T follicular helper cell (primary cell): ENCODE results near the gene KLF11.

Experiments
- DNase-seq: peaks from one replicate; pipeline ENCODE4 v3.0.0-alpha.2; 2020; ENCODE audit warnings: low read depth

KLF11 gene

DNA sequence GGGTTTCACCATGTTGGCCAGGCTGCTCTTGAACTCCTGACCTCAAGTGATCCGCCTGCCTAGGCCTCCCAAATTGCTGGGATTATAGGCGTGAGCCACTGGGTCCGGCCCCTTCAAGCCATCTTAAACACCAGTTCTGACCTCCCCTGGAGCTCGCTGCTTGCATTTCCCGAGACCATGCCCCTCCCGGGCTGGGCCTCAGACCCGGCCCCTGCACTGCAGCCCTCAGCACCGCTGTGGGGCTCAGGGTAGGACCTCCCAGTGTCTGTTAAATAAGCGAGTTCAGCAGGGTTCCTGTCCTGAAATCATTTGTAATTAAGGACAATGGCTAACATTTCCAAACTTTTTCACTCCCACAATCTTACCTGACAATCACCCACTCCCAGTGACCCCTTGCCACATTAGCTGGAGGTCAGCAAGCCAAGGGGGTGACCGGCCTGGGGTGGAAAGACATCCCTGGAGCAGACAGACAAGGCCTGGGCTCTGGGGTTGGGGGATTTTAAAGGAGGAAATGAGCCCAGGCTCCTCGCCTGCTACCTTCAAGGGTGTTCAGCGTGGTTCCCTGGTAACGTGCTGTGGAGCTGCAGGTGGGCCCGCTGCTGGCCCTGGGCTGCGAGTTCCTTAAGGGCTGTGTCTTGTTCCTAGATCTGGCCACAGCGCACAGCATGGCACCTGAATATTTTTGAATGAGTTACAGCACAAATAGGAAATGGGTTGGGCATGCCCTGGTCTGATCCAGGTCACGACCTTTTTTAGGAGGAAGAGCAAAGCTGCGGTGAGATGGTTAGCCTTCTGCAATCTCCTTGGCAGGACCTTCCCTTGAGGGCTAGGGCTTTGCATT lies 21.8 kb downstream of the KLF11 start:
- DNase-seq = no peak

GRCh38 chr2:10065773-10066055 lies 22.4 kb downstream of the KLF11 start:
- DNase-seq = no peak

DNA sequence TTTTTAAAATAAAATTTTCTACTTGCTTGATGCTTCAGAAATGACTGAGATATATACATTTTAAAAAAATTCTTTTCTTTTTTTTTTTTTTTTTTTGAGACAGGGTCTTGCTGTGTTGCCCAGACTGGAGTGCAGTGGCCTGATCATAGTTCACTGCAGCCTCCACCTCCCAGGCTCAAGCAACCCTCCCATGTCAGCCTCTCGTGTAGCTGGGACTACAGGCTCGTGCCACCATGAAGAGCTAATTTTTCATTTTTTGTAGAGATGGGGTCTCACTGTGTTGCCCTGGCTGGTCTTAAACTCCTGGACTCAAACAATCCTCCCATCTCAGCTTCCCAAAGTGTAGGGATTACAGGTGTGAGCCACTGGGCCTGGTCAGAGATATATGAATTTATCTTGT lies 24.0 kb downstream of the KLF11 start:
- no peak for DNase-seq

DNA sequence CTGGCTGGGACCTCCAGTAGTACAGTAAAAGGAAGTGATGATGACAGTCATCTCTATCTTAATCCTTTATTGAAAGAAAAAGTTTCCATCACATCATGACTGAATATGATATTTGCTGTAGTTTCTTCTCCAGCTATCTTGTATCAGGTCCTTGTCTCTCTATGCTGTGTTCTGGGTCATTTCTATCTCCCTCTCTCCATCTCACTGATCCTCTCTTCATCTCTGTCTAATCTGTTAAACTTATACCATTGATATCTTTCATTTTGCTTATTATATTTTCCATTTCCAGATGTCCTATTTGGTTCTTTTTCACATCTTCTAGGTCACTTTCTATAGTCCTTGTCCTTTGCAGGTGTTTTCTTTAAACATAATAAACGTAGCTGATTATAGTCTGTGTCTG lies 24.5 kb downstream of the KLF11 start:
- DNase-seq = no peak

GRCh38 chr2:10071176-10071575 lies 27.8 kb downstream of the KLF11 start:
- no peak for DNase-seq

DNA sequence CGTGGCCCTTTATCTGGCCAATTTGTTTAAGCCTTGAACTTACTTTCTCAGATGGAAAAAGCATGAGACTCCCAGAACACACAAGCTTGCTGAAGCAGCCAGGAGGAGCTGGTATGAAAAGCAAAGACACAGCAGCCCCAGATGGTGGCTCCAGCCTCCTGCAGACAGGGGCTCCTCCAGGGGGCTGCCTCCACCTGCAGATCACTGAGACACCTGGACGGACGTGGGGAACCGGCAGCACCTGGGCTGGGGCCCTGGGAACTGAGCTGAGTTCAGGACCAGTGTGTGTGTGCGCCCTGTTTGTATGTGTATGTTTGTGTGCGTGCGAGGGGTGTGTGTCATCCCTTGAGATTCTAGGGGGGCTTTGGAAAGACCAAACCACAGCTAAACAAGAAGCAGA lies 28.2 kb downstream of the KLF11 start:
- DNase-seq = no peak

GRCh38 chr2:10072656-10073480 lies 29.5 kb downstream of the KLF11 start:
- peak; percentile 68 for DNase-seq

GRCh38 chr2:10073706-10074105 lies 30.4 kb downstream of the KLF11 start:
- no peak for DNase-seq

DNA sequence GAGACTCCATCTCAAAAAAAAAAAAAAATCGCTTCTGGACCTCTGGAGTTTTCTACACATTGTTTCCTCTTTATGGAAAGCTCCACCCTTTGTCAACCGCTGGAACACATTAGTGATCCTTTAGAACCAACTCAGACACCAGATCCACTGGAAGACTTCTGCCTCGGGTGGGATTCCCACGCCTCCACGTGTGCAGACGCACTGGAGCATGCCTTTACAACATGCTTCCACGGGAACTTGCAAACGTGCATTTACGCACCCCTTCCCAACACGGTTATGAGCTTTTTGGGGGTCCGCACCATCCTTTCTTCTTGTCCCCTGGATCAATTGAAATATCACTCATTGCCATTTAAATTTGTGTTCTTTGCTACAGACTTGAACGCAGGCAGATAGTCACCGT lies 31.8 kb downstream of the KLF11 start:
- no peak for DNase-seq

DNA sequence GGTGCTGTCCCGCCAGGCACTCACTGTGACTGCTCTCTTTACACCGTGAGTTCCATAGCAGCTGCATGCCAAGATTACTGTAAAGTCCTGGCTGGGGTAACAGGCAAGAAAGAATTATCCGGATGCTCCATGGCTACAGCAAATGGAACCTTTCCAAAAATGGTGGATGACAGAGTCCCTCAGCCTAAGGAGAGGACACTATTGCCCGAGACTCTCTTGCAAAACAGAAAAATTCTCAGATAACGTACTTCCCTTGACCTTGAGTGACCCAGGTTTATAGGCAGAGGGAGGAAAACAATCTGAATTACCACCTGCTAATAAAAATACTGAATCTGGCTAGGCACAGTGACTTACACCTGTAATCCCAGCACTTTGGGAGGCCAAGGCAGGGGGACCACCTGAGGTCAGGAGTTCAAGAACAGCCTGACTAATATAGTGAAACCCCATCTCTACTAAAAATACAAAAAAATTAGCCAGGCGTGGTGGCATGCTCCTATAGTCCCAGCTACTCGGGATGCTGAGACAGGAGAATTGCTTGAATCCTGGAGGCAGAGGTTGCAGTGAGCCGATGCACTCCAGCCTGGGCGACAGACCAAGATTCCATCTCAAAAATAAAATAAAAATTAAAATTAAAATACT lies 32.3 kb downstream of the KLF11 start:
- DNase-seq = no peak

- DNase-seq = no peak
Measured at GRCh38 chr2:10076511-10076910, 33.2 kb downstream of the KLF11 start.

DNA sequence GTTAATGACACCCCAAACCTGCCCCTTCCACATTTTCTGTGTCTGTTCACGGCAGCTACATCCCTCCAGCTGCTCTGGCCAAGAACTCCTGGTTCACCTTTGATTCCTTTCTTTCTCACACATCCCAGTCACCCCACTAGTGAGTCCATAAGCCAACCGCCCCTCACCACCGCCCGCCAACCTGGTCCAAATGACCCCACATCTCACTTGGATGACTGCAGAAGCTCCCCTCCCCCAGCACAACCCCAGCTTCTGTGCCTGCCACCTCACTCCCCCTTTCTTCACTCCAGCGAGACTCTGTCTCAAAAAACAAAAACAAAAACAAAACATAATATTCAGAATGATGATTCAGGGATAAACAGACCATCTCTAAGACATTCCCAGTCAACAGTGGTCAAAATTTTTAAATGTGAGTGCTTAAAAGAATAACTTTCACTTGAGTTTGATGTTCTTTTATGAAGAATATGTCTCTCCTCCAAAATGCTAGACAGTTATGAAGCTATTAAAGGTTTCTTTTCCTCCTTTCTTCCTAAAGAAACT lies 33.7 kb downstream of the KLF11 start:
- no peak for DNase-seq

- DNase-seq = no peak
Measured at GRCh38 chr2:10078001-10078400, 34.7 kb downstream of the KLF11 start.

- DNase-seq = no peak
Measured at GRCh38 chr2:10078704-10079265, 35.4 kb downstream of the KLF11 start.

DNA sequence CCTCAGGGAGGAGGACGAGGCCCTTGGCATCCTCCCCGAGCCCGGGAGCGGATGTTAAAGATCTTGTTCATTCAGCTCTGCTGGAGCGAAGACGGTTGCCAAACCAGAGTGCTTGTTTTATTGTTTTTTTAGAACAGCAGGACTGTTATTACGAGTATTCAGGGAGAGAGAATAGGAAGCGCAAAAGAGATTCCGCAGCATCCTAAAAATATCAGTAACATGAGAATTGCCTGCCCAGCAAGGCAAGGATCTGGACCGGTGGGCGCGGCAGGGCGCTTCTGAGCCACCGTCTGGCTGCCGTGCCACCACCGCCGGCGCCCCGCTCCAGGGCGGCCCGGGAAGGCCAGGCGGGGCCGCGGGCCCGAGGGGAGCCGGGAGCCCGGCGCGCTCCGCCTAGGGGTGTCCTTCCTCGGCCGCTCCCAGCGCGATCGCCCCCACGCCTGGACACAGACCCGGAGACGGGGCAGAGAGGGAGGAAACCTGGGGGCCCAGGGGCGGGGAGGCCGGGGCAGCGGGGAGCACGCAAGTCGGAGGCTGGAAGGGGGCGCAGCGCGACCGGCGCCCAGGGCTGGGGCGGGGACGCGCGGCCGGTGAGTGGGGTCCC lies 36.0 kb downstream of the KLF11 start:
- DNase-seq = no peak

DNA sequence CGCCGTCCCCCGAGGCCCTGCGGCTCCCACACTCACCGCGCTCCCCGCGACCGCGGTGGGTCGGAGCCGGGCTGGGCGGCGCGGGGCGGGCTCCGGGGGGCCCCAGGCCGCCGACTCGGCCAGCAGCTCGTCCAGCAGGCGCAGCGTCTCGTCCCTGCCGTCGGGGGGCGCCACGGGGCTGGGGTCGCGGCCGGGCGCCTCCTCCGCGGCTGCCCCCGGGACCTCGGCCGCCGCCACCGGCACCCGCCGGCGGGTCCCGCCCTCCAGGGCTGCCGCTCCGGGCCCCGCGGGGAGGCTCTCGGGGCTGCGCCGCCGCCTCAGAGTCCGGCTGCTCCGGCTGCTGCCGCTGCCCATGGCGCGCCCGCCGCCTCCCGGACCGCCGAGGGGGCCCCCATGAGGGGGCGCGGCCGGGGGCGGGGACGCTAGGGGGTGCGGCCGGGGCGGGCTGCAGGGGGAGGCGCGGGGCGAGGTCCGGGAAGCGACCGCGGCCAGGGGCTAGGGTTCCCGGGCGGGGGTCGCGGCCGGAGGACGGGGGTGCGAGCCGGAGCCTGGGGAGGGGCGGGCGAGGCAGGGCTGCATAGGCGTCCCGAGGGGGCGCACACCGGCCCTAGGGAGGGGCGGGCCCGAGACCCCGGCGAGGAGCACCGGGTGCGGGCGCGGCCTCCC lies 36.7 kb downstream of the KLF11 start, which contains the start of gene CYS1:
Gene CYS1, minus strand, starts transcription at position 542 of the 666 bp plus-strand sequence. Its CDS starts 188 bp downstream, at position 354.
- DNase-seq = no peak

GRCh38 chr2:10080536-10081304 lies 37.4 kb downstream of the KLF11 start:
- DNase-seq = no peak

DNA sequence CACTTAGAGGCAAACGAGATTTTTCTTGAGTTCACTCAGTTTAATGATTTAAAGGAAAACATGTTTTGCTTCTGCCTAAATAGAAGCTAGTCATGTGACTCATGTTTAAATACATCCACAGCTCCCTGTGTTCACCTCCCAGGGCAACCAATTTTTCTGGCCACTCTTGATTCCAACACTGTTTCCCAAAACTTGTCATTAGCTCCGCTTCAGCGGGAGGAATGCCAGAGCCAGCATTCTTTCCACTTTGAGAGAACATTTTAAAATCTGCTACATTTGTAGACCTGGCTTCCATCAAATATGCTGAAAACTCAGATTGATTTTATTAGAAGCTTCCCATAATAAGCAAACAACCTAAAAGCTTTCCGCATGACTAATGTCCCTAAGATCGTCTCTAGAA lies 39.7 kb downstream of the KLF11 start:
- no peak for DNase-seq

- DNase-seq = no peak
Measured at GRCh38 chr2:10083692-10084211, 40.4 kb downstream of the KLF11 start.

- DNase-seq = no peak
Measured at GRCh38 chr2:10084223-10084865, 41.0 kb downstream of the KLF11 start.
